Non-pigmented ciliary epithelial cell (primary cell): Measurements from ENCODE around the gene PLEKHA6.

Source experiments
- DNase-seq: peaks from one replicate; pipeline ENCODE4 v3.0.0-alpha.2; 2010; ENCODE audit warnings: low read depth

PLEKHA6 gene

GRCh38 chr1:204262506-204263253 is 97.0 kb downstream of the PLEKHA6 start:
- no peak for DNase-seq

DNA sequence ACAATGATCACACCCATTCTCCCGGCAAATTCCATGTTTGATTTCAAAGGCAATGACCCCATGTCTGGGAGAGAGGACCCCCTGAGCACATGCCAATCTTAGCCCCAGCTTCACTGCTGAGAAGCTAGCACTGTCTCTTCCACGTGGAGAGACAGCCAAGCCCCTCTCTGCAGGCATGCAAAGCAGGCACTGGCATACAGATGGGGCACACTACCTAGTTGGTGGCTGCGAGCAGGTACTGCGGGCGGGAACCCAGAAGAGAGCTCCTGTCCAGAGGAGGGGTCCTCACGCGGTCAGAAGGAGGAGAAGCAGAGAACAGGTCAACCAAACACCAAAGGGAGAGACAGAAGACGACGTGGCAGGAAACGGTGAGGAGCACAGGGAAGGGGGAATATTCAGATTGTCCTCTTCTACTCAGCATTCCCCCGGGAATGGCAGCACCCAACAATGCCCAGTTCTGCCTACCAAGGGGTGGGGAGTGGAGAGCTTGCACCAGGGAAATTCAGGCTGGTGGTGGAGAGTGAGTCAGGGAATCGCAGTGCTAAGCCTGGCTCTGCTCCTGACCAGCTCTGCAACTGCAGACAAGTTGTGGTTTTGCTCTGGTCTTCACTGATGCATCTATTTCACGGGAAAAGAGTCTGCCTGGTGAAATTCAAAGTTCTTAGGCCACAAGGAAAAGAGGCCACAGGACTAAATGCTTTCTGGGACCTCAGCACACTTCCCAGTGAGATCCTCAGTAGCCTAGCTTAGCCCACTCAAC is 97.8 kb downstream of the PLEKHA6 start:
- DNase-seq: no peak

- DNase-seq: no peak
These were observed 98.5 kb downstream of the PLEKHA6 start for GRCh38 chr1:204261266-204261665.

DNA sequence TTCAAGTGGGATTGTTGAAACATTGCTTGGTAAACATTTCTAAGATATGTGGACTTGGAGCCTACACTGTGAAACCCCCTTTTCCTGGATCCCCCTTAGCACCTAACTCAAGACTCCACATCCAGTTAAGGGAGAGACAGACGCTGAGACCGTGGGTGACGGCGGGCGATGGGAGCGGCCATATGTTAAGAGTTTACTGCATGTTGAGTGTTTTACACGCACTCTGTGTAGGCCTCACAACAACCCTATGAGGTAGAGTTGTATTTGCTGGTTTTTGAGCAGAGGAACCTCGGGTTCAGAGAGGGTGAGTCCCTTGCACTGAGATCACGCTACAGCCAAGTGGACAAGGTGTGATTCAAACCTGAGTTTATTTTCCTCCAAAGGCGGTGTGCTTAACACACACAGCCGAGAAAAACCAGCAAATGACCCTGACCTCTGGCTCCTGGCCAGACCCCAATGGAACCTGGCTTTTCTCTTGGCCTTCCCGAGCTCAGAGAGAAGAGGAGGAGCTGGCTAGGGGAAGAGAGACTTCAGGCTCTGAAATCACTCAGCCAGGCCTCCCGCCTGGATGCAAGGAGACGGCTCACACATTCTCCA is 99.0 kb downstream of the PLEKHA6 start:
- DNase-seq: no peak

DNA sequence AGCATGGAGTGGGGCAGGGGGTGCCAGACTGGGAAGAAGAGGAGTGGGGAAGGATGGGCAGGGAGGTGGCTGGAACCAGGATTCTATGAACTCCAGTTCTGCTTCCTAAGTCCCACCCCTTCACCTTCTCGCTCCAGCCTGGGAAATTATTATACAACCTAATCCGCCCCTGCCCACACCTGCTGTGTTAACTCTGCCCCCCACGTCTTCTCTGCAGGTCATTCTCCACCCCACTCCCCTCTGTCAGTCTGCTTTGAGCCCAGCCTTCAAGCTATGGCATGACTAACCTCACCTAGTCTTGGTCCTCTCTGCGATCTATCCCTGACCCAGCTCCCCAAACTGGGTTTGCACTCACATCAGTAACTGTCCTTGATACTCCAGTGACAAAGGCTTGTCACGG is 99.9 kb downstream of the PLEKHA6 start:
- no peak for DNase-seq

- no peak for DNase-seq
These were observed 100.5 kb downstream of the PLEKHA6 start for GRCh38 chr1:204259196-204259595.

GRCh38 chr1:204258213-204259115 is 101.3 kb downstream of the PLEKHA6 start:
- DNase-seq: no peak

DNA sequence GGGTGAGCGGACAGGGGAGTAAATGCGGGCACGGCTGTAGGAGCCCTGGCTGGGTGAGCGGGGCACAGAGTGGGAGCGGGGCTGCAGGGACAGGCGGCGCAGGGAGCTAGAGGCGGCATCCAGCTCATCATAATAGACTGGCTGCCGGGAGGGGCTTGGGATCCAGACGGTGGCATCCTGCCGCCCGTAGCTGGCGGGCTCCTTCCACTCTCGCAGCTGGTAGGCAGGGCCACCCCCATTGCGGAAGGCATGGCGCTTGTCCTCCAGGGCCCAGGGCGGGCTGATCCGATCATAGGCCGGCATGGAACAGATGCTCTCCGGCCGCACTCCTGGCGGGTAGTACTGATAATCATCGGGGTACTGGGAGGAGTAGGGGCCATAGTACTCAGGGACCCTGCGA is 102.3 kb downstream of the PLEKHA6 start:
- DNase-seq: no peak

DNA sequence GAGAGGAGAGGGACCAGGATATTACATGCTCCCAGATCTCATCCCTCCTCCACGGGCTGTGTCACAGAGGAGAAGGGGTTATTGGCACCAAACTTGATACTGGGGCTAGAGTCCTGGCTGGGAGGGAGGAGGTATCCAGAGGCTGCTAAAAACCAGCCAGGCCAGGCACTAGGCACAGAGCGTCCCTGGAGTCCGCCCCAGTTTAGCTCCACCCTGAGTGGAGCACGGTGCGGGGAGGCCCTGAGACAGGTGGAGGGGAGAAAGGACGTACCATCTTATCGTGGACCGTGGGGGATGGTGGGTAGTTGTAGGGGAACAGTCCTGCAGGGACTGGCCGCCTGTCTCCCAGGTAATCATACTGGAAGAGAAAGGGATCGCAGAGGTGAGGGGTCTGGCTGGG is 103.2 kb downstream of the PLEKHA6 start:
- DNase-seq: no peak

DNA sequence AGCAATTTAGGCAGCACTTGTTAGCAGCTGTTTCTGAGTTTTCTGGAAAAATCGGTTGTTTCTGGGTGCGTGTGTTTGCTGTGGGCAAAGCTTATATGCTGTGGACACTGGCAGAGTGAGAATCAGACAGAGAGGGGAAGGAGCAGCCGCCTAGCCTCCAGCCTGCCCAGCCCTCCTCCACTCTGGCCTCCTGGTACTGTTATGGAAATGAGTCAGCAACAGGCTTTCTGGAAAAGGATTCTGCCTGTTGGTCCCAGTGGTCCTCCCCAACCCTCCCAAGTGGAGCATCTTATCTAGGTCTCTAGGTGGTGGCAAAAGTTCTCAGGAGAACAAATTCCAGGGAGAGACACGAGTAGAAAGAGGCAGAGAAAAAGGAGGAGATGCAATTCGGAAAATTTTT is 103.8 kb downstream of the PLEKHA6 start:
- no peak for DNase-seq

GRCh38 chr1:204255225-204255624 is 104.5 kb downstream of the PLEKHA6 start:
- no peak for DNase-seq

GRCh38 chr1:204254031-204254661 is 105.6 kb downstream of the PLEKHA6 start:
- no peak for DNase-seq

DNA sequence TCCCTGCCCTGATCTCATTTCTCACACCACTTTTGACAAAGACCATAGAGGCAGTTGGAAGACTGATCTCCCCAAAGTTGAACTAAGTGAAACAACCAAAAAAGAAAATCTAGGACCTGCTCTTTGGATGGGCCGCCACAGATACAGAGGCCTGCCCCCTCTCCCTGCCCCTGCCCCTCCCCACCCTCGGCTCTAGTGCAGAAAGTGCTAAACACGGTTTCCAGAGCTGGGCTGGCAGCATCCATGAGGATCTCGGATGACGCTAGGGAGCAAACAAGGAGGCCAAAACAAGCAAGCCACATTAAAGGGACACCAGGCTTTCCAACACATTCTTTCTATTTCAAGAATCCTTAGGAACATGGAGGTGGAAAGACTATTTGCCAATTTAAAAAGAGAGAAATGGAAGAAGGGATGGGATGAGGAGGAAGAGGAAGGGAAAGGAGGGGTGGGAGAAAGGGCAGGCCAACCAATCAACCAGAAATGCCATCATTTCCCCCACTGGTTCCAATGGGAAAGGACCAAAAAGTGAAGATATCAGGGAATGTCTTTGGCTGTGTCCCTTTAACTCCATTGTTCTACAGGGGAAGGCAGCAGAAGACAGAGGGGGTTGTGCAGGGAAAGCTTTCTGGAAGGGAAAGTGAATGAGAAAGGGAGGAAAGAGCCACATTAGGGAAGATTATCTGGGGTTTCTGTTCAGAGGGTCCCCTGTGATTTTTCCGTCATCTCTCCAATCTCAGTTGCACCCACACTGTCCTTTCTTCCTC is 107.6 kb downstream of the PLEKHA6 start:
- DNase-seq: no peak

DNA sequence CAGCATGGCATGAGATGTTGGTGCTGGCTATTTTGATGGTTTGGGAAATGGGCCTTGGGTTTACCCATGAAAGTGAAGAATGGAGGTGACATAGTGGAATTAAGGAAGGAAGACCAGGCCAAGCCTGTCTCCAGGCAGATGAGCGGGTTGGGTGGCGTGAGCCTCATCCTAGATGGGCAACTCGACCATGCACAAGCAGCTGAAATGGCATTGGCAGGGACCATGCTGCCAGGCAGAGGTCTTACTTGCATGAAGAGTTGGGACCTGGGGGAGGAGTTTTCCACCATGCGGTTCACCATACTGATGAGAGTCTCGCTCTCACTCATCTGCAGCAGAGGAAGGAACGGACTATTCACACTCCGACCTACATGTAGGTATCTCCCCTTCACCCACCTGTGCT is 108.4 kb downstream of the PLEKHA6 start:
- no peak for DNase-seq

DNA sequence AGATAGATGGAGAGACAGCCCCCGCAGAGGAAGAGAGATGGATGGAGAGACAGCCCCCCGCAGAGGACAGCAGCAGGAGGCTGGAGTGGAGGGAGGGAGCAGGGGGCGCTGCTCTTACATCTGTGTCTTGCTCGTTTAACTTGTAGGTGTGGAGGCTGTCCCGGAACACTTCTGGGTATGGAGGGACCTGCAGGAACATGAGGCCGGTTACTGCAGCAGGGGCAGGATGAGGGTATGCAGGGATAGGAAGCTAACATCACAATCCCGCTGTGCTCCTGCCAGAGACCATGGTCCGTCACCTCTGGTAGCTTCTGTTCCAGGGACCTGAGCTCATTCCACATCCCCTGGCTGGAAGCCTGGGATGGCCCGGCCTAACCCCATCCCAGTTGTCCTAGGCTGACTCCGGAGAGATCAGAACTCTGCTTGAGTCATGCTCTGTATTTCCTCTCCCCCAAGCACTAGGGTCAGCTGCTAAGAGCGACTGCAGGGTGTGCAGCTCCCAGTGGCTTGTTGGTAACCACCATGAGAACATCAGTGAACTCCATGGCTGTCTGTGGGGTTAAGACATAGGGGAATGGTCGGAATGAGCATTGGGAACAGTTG is 109.2 kb downstream of the PLEKHA6 start:
- no peak for DNase-seq

- DNase-seq: no peak
These were observed 109.8 kb downstream of the PLEKHA6 start for GRCh38 chr1:204249736-204250427.

DNA sequence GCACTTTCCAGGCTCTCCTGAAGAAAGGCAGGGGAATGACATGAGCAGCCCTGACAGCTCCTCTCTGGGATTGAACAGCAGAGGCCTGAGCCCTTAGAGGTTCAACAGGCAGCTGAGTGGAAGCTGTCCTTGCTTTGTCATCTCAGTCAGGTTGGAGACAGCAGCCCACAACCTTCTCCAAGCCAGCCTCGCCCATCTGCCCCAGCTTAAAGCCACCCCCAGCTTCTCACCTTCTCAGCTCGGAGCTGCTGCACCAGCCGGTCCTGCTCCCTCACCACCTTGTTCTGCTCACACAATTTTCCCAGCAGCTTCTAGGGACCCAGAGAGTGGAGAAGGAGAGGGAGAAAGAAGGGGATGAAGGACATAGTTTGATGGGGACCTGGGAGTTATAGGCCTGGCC is 110.8 kb downstream of the PLEKHA6 start:
- DNase-seq: no peak

- no peak for DNase-seq
These were observed 112.9 kb downstream of the PLEKHA6 start for GRCh38 chr1:204246876-204247275.

DNA sequence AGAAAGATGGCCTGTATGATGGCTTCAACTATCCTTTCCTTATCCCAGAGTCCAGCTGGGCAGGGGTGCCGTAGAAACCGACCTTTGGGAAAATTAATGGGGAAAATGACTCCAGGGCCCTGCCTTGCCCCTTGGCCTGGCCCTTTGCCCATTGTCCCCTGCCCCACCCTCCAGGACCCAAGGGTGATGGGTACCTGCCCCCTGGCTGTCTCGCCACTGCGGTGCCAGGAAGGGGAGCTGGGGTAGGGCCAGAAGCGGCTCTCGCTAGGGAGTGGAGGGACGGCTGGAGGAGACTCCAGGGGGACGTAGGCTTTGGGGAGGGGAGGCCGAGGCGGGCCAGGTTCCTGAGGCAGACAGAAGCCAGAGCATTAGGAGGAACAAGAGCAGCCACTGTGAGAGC is 116.8 kb downstream of the PLEKHA6 start:
- DNase-seq: no peak

- DNase-seq: no peak
These were observed 117.8 kb downstream of the PLEKHA6 start for GRCh38 chr1:204241914-204242313.
